ENCODE results near the gene PPA1. TPM values are rescaled to one million over a fixed set of nuclear protein-coding genes. Genes with fewer than 3 reads are reported as not detected.

The PPA1 gene
- polyA plus RNA-seq, 1 donor from 2014 or later: 402 TPM

DNA sequence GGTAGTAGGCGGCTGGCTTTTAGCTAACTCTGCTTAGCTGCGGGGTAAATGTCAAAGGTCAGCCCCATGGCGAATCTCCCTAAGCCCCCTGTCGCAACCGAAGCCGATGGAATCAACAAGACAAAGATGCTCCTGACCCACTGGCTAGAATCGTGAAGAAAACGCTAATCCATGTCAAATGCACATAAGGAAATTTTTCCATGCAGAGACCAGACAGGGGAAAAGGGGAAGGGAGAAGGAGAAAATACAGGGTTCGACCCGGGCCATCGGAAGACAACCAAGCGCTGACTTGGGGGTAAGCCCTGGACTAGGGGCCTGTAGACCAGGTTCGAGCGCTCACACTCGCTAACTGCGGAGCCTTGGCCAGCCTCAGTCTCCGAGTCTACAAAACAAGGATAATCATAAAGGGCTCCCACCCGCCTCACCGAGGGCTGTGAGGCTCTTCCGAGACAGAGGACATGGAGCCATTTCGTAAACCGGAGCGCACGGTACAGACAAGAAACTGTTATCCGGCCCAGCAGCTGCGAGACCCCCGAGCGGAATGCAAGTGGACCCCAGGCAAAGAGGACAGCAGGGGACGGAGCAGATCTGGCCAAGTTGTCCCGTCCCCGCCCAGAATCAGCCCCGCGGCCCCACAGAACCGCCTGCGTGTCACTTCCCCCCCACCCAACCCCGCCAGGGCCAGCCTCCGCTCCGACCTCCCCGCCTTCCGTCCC is 63.4 kb downstream of the PPA1 start:
- Histone ChIP-seq H3K4me3 (ENCODE audit: low read length) (peak overlapping the region; percentile 84), H3K9ac (ENCODE audit: low read length) (peak overlapping the region; percentile 83), H3K27ac (ENCODE audit: low read length) (peak overlapping the region; percentile 86), H3K9me3 (ENCODE audit: low read length) (no peaks in the 10 kb centered on the region), H3K4me2 (ENCODE audit: low read length) (peak overlapping the region; percentile 72), H3K36me3 (ENCODE audit: insufficient read depth, low read length) (no peaks in the 10 kb centered on the region), H3F3A (ENCODE audit: insufficient read depth, low read length, poor library complexity, severe bottlenecking) (no peaks in the 10 kb centered on the region), H4K20me1 (ENCODE audit: insufficient read depth) (no peaks in the 10 kb centered on the region), H2AFZ (ENCODE audit: low read depth, low read length) (peak overlapping the region; percentile 54), H3K9me2 (ENCODE audit: insufficient read depth, low read length) (no peaks in the 10 kb centered on the region), H3K79me2 (replicated peaks; ENCODE audit: insufficient read depth, low read length) (peaks cover 47% of the 10 kb centered on the region), H3K27me3 (ENCODE audit: insufficient read depth, low read depth, low read length) (no peaks in the 10 kb centered on the region)
- TF ChIP-seq RAD21 (conservative IDR thresholded peaks at IDR 0.05) (no peak), POLR2AphosphoS5 (IDR thresholded peaks at IDR 0.05) (no peak), TAF1 (IDR thresholded peaks at IDR 0.05; ENCODE audit: low read depth) (no peak), MXI1 (conservative IDR thresholded peaks at IDR 0.05; ENCODE audit: poor library complexity, severe bottlenecking) (no peak), SMC3 (conservative IDR thresholded peaks at IDR 0.05; ENCODE audit: poor library complexity) (no peak), EP300 (conservative IDR thresholded peaks at IDR 0.05; ENCODE audit: poor library complexity, severe bottlenecking) (no peak), EZH2 (IDR thresholded peaks at IDR 0.05; ENCODE audit: borderline replicate concordance, insufficient read depth, low read length, poor library complexity, severe bottlenecking) (no peak)
- TF ChIP-seq, protein P1, sequence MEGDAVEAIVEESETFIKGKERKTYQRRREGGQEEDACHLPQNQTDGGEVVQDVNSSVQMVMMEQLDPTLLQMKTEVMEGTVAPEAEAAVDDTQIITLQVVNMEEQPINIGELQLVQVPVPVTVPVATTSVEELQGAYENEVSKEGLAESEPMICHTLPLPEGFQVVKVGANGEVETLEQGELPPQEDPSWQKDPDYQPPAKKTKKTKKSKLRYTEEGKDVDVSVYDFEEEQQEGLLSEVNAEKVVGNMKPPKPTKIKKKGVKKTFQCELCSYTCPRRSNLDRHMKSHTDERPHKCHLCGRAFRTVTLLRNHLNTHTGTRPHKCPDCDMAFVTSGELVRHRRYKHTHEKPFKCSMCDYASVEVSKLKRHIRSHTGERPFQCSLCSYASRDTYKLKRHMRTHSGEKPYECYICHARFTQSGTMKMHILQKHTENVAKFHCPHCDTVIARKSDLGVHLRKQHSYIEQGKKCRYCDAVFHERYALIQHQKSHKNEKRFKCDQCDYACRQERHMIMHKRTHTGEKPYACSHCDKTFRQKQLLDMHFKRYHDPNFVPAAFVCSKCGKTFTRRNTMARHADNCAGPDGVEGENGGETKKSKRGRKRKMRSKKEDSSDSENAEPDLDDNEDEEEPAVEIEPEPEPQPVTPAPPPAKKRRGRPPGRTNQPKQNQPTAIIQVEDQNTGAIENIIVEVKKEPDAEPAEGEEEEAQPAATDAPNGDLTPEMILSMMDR (IDR thresholded peaks at IDR 0.05; ENCODE audit: poor library complexity, severe bottlenecking): no peak
- TF ChIP-seq, protein P2, sequence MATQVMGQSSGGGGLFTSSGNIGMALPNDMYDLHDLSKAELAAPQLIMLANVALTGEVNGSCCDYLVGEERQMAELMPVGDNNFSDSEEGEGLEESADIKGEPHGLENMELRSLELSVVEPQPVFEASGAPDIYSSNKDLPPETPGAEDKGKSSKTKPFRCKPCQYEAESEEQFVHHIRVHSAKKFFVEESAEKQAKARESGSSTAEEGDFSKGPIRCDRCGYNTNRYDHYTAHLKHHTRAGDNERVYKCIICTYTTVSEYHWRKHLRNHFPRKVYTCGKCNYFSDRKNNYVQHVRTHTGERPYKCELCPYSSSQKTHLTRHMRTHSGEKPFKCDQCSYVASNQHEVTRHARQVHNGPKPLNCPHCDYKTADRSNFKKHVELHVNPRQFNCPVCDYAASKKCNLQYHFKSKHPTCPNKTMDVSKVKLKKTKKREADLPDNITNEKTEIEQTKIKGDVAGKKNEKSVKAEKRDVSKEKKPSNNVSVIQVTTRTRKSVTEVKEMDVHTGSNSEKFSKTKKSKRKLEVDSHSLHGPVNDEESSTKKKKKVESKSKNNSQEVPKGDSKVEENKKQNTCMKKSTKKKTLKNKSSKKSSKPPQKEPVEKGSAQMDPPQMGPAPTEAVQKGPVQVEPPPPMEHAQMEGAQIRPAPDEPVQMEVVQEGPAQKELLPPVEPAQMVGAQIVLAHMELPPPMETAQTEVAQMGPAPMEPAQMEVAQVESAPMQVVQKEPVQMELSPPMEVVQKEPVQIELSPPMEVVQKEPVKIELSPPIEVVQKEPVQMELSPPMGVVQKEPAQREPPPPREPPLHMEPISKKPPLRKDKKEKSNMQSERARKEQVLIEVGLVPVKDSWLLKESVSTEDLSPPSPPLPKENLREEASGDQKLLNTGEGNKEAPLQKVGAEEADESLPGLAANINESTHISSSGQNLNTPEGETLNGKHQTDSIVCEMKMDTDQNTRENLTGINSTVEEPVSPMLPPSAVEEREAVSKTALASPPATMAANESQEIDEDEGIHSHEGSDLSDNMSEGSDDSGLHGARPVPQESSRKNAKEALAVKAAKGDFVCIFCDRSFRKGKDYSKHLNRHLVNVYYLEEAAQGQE (IDR thresholded peaks at IDR 0.05; ENCODE audit: borderline replicate concordance): no peak

DNA sequence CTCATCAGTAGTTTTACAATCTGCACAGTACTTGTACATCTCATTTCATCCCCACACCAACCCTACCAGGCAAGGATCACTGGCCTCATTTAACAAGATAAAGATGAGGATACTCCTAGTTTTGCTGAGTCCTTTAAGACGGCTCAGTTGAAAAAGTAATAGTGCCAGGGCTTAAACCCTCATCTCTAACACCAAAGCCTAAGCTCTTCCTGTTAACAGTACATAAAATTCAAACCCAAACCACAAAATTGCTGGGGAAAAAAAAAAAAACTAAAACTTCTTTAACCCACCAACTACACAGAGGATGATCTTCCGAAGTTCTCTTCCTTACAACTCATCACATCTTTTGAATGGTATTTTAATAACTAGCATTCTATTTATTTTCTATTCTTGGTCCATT is 64.2 kb downstream of the PPA1 start:
- H3K4me3 ChIP-seq (ENCODE audit: low read length): peak overlapping the region; percentile 84

More for the DNA sequence above, 64.2 kb downstream of the PPA1 start:
- Histone ChIP-seq H3K9me2 (ENCODE audit: insufficient read depth, low read length) (no peaks in the 10 kb centered on the region), H3K27ac (ENCODE audit: low read length) (no peak overlapping the region), H3K36me3 (ENCODE audit: insufficient read depth, low read length) (no peaks in the 10 kb centered on the region), H3F3A (ENCODE audit: insufficient read depth, low read length, poor library complexity, severe bottlenecking) (no peaks in the 10 kb centered on the region), H3K79me2 (replicated peaks; ENCODE audit: insufficient read depth, low read length) (peaks cover 55% of the 10 kb centered on the region), H3K9me3 (ENCODE audit: low read length) (no peaks in the 10 kb centered on the region), H3K9ac (ENCODE audit: low read length) (peak overlapping the region; percentile 83), H3K4me2 (ENCODE audit: low read length) (peak overlapping the region; percentile 72), H2AFZ (ENCODE audit: low read depth, low read length) (no peak overlapping the region), H3K27me3 (ENCODE audit: insufficient read depth, low read depth, low read length) (no peaks in the 10 kb centered on the region), H4K20me1 (ENCODE audit: insufficient read depth) (no peaks in the 10 kb centered on the region)
- TF ChIP-seq SMC3 (conservative IDR thresholded peaks at IDR 0.05; ENCODE audit: poor library complexity): no peak
- TF ChIP-seq, protein P2 (IDR thresholded peaks at IDR 0.05; ENCODE audit: borderline replicate concordance): no peak
- TF ChIP-seq RAD21 (conservative IDR thresholded peaks at IDR 0.05): no peak
- no peak for TF ChIP-seq EZH2 (IDR thresholded peaks at IDR 0.05; ENCODE audit: borderline replicate concordance, insufficient read depth, low read length, poor library complexity, severe bottlenecking)
- TF ChIP-seq MXI1 (conservative IDR thresholded peaks at IDR 0.05; ENCODE audit: poor library complexity, severe bottlenecking): no peak
- TF ChIP-seq POLR2AphosphoS5 (IDR thresholded peaks at IDR 0.05): no peak
- no peak for TF ChIP-seq EP300 (conservative IDR thresholded peaks at IDR 0.05; ENCODE audit: poor library complexity, severe bottlenecking)
- TF ChIP-seq TAF1 (IDR thresholded peaks at IDR 0.05; ENCODE audit: low read depth): no peak
- TF ChIP-seq, protein P1 (IDR thresholded peaks at IDR 0.05; ENCODE audit: poor library complexity, severe bottlenecking): no peak

Data from neural cell (in vitro differentiated cells).